Skin epidermis (tissue), 12 donors: Measurements from ENCODE around the gene KPNA1.

Experiments used
- H3K27ac ChIP-seq, 21 experiments: fragments of 200-600 bp; sonication (generic) in 11 of 21; one replicate each; pipeline ENCODE4 v1.5.0; 2020; ENCODE audit warnings: mild to moderate bottlenecking in 3 of 21, inconsistent platforms in 2 of 21, moderate library complexity in 2 of 21
- H3K4me3 ChIP-seq, 7 experiments: fragments of 200-600 bp; sonication (generic) in 2 of 7; one replicate each; pipeline ENCODE4 v1.5.0; 2020; ENCODE audit warnings: inconsistent platforms in 2 of 7, mild to moderate bottlenecking in 2 of 7, moderate library complexity in 1 of 7

Gene KPNA1

DNA sequence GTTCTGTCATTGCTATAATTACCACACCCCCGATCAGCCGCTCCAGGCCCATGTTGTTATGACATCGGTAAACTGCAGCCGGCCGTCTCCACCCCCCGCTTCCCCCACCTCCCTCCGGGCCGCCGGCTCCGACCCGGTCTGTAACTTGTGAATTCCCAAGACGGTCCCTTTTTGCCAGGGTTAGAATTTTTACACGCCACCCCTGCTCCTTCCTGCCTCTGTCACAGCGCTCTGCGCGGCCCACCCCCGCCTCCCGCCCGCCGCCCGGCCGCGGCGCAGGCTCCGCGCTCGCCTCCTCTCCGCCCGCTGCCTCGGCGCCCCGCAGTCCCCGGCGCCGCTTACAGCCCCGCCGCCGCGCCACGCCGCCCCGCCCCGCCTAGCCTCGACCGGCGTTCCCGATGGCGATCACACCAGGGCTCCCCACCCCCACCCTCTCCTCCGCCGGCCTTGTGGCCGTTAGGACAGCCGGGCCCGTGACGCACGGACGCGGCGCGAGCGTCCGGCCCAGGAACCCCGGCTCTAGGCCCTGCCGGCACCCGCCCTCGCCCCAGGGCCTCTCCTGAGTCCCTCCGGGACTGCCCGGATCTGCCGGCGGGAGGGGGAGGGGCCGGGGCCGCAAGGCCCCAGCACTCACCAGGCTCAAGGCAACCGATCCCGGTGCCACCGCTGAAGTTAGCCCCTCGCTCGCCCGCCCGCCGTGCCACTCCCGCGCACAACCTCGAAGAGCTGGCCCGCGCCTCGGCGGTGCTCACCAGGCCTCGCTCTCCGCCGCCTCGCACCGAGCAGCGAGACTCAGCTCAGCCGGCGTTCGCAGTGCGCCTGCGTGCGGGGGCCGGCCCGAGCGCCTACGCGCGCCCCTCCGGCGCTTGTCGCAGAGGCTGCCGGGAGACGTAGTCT is at the start of gene KPNA1:
KPNA1 (minus strand) TSS at position 817 of the 897 bp plus-strand sequence. CDS start 18,374 bp downstream, outside the sequence.
- H3K27ac ChIP-seq: peak within 1 kb of the TSS; percentile 82 to 99 (median 95)

DNA sequence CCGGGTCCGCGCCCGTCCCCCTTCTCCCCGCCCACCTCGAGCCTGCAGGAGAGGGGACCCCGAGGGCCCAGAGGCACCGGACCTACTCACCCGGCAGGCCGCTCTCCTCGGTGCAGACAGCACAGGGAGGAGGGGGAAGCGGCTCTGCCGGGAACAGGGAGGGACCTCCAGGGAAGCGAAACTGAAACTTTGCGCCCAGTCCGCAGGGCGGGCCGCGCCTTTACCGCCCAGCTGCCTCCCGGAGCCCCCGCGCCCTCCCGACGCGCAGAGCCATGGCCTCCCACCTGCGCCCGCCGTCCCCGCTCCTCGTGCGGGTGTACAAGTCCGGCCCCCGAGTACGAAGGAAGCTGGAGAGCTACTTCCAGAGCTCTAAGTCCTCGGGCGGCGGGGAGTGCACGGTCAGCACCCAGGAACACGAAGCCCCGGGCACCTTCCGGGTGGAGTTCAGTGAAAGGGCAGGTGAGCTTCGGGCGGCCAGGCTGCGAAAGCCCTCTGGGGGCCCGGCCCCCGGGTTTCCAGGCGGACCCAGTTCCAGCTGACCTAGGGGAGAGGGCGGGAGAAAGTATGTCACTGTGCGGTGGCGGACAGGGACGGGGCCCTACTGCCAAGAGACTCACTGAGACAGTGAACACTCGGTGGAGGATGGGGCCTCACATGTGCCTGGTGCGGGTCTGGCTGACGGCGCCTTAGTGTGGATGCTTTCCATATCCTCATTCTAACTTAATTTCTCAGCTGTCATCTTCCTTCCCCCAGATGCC is 49.6 kb upstream of the KPNA1 start, which contains the start of the genes DTX3L and PARP9:
DTX3L (plus strand) TSS at position 184 of the 758 bp plus-strand sequence; CDS start at position 273, 89 bp downstream.
PARP9 (minus strand) TSS at position 146 of the 758 bp plus-strand sequence. CDS start 4,680 bp downstream, outside the sequence.
- H3K27ac ChIP-seq: peak within 1 kb of the TSS; percentile 85 to 100 (median 97)
- peak within 1 kb of the TSS; percentile 52 to 93 (median 59) for H3K4me3 ChIP-seq

More for the DNA sequence above, at the start of gene KPNA1:
- peak within 1 kb of the TSS; percentile 80 to 95 (median 93) for H3K4me3 ChIP-seq

DNA sequence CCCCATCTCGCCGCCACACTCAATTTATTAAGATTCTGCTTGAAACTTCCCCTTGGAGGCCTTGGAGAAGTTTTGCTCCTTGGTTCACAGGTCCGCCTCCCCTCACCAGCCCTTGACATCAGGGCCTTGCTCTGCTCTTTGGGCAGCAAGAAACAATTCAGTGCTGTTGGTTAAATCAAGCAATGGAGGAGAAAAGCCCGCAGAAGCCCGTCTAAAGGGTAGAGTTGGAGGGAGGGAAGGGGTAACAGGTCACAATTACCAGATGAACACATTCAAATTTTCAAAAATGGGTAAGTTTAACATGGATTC is 48.9 kb upstream of the KPNA1 start:
- peak overlapping the region; percentile 56 to 100 (median 97) for H3K27ac ChIP-seq

GRCh38 chr3:122562923-122563716 is 48.4 kb upstream of the KPNA1 start:
- Histone ChIP-seq H3K27ac (peak overlapping the region; percentile 56 to 100 (median 97)), H3K4me3 (peak overlapping the region; percentile 52 to 93 (median 59))

More for the DNA sequence above, 48.9 kb upstream of the KPNA1 start:
- peak overlapping the region; percentile 52 to 93 (median 59) for H3K4me3 ChIP-seq

DNA sequence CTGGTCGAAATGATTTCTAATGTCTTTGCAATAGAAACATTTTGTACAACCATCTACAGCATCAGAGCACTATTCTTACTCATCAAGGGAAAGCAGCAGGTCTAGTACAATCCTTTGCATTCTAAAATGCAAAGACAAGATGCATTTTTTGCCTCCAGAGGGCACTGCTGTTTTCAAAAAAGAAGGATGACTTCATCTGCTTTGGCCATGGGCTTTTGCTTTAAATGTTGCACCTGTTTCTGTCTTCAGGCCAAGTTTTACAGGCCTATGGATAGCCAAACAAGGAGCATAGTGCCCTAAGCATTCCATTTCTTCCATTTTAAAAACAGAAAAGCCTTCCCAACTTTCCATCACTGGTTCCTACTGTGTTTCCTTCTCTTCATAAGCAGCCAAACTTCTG is 45.9 kb upstream of the KPNA1 start:
- no peak overlapping the region for H3K27ac ChIP-seq

DNA sequence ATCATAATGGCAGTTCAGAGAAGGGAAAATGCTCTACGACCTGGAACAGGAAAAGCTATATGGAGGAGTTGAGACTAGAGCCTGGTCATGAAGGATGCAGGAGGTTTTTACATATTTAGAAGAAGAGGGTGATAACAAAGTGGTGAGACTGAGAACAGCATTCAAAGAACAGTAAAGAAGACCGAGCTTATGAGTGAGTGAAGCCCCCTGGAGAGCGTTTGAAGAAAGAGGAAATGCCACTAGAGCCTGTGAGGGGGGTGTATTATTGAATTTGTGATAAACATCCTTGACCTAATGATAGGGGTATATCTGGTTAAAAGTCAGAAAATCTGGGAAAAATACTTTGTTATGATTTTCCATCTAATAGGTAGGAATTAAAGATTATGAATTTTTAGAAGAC is 45.2 kb upstream of the KPNA1 start:
- Histone ChIP-seq H3K4me3 (no peak overlapping the region), H3K27ac (no peak overlapping the region)

More for the DNA sequence above, 45.9 kb upstream of the KPNA1 start:
- no peak overlapping the region for H3K4me3 ChIP-seq

DNA sequence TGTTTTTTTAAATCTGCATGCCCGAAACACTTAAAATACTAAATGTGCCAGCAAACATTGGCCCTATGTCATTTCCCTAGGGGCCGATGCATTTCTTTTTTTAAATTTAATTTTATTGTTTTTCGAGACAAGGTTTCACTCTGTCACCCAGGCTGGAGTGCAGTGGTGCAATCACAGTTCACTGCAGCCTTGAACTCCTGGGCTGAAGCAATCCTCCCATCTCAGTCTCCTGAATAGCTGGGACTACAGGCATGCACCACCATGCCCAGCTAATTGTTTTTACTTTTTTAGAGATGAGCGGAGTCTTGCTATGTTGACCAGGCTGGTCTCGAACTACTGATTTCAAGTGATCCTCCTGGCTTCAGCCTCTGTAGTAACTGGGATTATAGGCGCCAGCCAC is 43.9 kb upstream of the KPNA1 start:
- Histone ChIP-seq H3K27ac (no peak overlapping the region), H3K4me3 (no peak overlapping the region)

- H3K4me3 ChIP-seq: no peak overlapping the region
- H3K27ac ChIP-seq: no peak overlapping the region
These were observed 42.6 kb upstream of the KPNA1 start for GRCh38 chr3:122557356-122557755.

DNA sequence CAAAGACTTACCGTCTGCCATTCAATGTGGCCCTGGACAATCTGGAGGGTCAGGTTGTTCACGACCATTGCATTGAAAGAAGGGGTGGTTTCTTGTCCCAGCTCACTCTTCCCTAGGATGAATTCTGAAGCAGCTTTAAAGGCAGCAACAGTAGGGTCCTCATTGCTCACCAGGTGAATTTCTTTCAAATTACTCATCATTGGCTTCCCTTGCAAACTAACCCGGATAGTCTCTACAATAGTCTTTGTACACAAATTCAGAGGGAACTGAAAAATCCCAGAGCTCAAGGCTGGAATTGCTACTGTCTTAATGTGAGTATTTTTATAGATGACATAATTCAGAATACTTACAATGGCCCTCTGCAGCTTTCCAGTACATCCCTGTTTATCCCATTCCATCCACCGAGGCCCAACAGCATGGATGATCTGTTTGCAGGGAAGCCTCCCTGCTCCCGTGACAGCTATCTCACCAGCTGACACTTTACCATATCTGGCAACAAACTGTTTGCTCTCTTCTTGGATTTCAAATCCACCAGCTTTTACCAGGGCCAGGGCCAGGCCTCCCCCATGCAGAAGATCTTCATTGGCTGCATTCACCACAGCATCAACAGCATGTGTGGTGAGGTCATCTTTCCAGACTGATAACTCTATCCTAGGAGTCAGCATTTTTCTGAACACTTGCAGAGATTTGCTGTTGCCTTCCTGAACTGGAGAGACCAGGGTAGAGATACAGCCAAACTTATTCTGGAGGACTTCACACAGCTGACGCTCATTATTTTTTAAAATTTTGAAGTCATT is 40.7 kb upstream of the KPNA1 start:
- H3K27ac ChIP-seq: no peak overlapping the region

DNA sequence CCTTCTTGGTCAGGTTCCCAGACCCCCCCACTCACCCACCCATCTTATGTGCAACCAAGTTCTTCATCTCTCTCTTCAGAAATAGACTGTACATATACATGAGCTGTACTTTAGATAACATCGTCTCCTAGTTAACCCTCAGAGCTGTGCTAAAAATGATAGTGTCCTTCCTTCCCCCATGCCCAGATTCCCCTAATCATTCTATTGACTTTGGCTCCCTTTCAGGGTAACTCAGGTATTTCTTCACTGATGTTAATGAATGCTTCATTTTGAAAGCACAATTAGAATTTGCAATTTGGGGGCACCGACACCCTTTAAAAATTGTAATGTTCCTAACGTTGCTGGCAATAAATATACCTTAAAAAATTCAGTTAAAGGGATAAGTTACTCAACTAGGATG is 38.4 kb upstream of the KPNA1 start:
- Histone ChIP-seq H3K4me3 (no peak overlapping the region), H3K27ac (no peak overlapping the region)

More for the DNA sequence above, 40.7 kb upstream of the KPNA1 start:
- no peak overlapping the region for H3K4me3 ChIP-seq

- Histone ChIP-seq H3K27ac (no peak overlapping the region), H3K4me3 (no peak overlapping the region)
These were observed 33.9 kb upstream of the KPNA1 start for GRCh38 chr3:122548619-122549018.

DNA sequence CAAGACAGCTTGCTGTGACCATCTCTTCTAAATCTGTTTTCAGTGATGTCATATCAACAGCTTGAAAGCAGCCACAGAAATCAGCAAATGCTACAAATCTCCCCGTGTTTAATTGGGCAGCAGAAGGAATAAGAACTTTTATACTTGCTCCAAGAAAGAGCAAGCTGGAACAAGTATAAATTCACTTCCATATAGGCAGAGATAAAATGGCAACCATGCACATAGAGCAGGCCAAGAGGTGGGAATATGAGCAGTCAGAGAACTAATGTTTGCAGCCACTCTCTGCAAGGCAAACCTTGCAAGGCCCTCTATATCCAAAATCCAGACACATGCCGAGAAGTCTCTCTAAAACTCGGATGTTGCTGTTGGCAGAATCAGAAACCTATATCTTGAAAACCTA is 33.3 kb upstream of the KPNA1 start:
- H3K4me3 ChIP-seq: no peak overlapping the region
- H3K27ac ChIP-seq: no peak overlapping the region

- H3K27ac ChIP-seq: no peak overlapping the region
These were observed 31.4 kb upstream of the KPNA1 start for GRCh38 chr3:122546151-122546550.

GRCh38 chr3:122538956-122539490 is 24.3 kb upstream of the KPNA1 start:
- no peak overlapping the region for H3K27ac ChIP-seq
- no peak overlapping the region for H3K4me3 ChIP-seq

More at GRCh38 chr3:122546151-122546550, 31.4 kb upstream of the KPNA1 start:
- H3K4me3 ChIP-seq: no peak overlapping the region

DNA sequence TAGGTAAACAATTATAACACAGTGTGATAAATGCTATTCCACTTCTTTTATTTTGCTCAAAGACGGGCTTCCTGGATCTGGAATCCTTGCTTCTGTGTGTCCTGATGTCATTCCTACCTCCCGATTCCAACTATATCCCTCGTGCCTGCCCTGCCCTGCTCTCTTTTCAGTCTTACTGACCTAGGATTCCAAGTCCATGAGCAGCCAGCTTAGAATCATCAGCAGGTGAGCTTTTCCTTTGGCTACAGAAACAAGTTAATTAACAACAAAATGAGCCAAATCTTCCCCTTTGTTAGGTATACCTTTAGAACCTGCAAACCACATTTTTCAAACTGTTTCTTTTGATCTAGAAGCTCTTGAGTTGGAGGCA is 21.9 kb upstream of the KPNA1 start:
- Histone ChIP-seq H3K4me3 (no peak overlapping the region), H3K27ac (no peak overlapping the region)

- Histone ChIP-seq H3K27ac (no peak overlapping the region), H3K4me3 (no peak overlapping the region)
These were observed 21.4 kb upstream of the KPNA1 start for GRCh38 chr3:122535964-122536631.

DNA sequence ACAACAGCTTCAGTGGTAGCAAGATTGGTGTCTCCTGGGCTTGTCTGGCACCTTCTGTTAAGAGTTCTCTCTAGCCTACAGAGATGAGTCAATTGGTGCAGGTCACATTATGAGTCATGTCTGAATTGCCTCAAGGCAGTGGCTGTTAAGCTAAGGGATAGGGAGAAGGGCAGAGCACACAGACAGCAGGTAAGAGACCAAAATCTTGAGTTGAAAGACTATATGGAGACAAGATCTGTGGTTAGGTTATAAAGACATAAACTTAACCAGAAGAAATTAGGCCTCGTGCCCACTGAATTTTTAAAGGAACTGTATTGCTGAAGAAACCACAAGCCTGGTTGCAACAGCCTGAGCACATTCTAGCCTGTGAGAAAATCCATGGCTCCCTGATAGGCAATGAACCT is 19.2 kb upstream of the KPNA1 start:
- H3K4me3 ChIP-seq: no peak overlapping the region
- peak overlapping the region in 1 of 21 experiments; percentile 23 for H3K27ac ChIP-seq

DNA sequence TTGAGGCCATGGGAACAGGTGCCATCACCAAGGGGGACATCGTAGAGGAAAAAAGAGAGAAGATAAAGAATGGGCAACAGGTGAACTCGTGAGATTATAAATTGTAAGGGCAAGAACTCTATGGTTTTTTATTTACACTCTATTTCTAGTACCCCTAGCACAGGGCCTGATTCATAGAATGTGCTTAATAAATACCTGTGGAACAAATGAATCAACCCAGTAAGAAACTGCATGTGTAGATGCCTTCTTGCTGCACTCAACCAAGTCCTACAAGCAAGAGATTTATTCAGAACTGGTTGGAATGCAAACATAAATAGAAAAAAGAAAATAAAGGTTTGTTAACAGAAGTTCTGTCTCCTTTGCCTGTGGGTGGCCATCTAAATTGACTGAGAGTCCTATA is 18.7 kb upstream of the KPNA1 start:
- Histone ChIP-seq H3K4me3 (no peak overlapping the region), H3K27ac (no peak overlapping the region)
